Measurements from ENCODE around the gene GCFC2. TPM values are rescaled to one million over a fixed set of nuclear protein-coding genes. Genes with fewer than 3 reads are reported as not detected.

The GCFC2 gene
- total and polyA plus RNA-seq, 2 of the 13 experiments (the other 11 are each of a cell fraction or from before 2014, with no cell fraction given): 26.8 to 49.0 TPM

- TF ChIP-seq ZSCAN20 (CRISPR knock-in tag; IDR thresholded peaks at IDR 0.05; ENCODE audit: borderline replicate concordance): peak; percentile 99
- TF ChIP-seq ZBTB44 (CRISPR knock-in tag; IDR thresholded peaks at IDR 0.05): peak; percentile 98
- TF ChIP-seq, protein P1, sequence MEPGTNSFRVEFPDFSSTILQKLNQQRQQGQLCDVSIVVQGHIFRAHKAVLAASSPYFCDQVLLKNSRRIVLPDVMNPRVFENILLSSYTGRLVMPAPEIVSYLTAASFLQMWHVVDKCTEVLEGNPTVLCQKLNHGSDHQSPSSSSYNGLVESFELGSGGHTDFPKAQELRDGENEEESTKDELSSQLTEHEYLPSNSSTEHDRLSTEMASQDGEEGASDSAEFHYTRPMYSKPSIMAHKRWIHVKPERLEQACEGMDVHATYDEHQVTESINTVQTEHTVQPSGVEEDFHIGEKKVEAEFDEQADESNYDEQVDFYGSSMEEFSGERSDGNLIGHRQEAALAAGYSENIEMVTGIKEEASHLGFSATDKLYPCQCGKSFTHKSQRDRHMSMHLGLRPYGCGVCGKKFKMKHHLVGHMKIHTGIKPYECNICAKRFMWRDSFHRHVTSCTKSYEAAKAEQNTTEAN (CRISPR knock-in tag; conservative IDR thresholded peaks at IDR 0.05): peak; percentile 98
- TF ChIP-seq YY1 (IDR thresholded peaks at IDR 0.05; ENCODE audit: insufficient read depth, insufficient replicate concordance, low read depth, low read length): peak; percentile 93
- TF ChIP-seq NFE2L2 (IDR thresholded peaks at IDR 0.05; ENCODE audit: low read length): no peak
- peak; percentile 94 for TF ChIP-seq ARNTL (CRISPR knock-in tag; IDR thresholded peaks at IDR 0.05)
- TF ChIP-seq RBFOX2 (IDR thresholded peaks at IDR 0.05; ENCODE audit: low read depth, low read length): peak; percentile 100
- TF ChIP-seq TBL1XR1 (IDR thresholded peaks at IDR 0.05; ENCODE audit: borderline replicate concordance, low read length, partially characterized antibody): peak; percentile 39
- peak; percentile 93 for TF ChIP-seq ZSCAN25 (CRISPR knock-in tag; IDR thresholded peaks at IDR 0.05)
- peak; percentile 99 for TF ChIP-seq YEATS4 (CRISPR knock-in tag; IDR thresholded peaks at IDR 0.05; ENCODE audit: borderline replicate concordance)
- TF ChIP-seq HNRNPH1 (optimal IDR thresholded peaks at IDR 0.05; ENCODE audit: low read depth, low read length): no peak
- TF ChIP-seq ZNF451 (CRISPR knock-in tag; IDR thresholded peaks at IDR 0.05): peak; percentile 99
- TF ChIP-seq RXRA (CRISPR knock-in tag; IDR thresholded peaks at IDR 0.05): peak; percentile 93
- peak; percentile 97 for TF ChIP-seq ZSCAN9 (CRISPR knock-in tag; IDR thresholded peaks at IDR 0.05; ENCODE audit: borderline replicate concordance)
- peak; percentile 88 for TF ChIP-seq PTBP1 (IDR thresholded peaks at IDR 0.05; ENCODE audit: low read depth, low read length, poor library complexity, severe bottlenecking)
- TF ChIP-seq IRX3 (CRISPR knock-in tag; IDR thresholded peaks at IDR 0.05; ENCODE audit: borderline replicate concordance, low read depth): peak; percentile 99
- peak; percentile 100 for TF ChIP-seq BORCS8-MEF2B (CRISPR knock-in tag; IDR thresholded peaks at IDR 0.05)
- peak; percentile 99 for TF ChIP-seq ZFX (CRISPR knock-in tag; IDR thresholded peaks at IDR 0.05; ENCODE audit: low read depth)
- peak; percentile 91 for TF ChIP-seq GRHL1 (CRISPR knock-in tag; conservative IDR thresholded peaks at IDR 0.05)
- peak; percentile 59; the same call in 1 of the 2 replicates for TF ChIP-seq SIX4 (CRISPR knock-in tag; IDR thresholded peaks at IDR 0.05)
- TF ChIP-seq KAT8 (CRISPR knock-in tag; IDR thresholded peaks at IDR 0.05): peak; percentile 94
- TF ChIP-seq DR1 (CRISPR knock-in tag; IDR thresholded peaks at IDR 0.05): peak; percentile 95
- TF ChIP-seq THYN1 (CRISPR knock-in tag; IDR thresholded peaks at IDR 0.05; ENCODE audit: borderline replicate concordance, low read depth): peak; percentile 97
- TF ChIP-seq NRL (CRISPR knock-in tag; IDR thresholded peaks at IDR 0.05; ENCODE audit: borderline replicate concordance): peak; percentile 100
- TF ChIP-seq ZNF354B (CRISPR knock-in tag; IDR thresholded peaks at IDR 0.05): peak; percentile 94; the same call in 1 of the 2 replicates
- peak; percentile 22; the same call in 1 of the 2 replicates for TF ChIP-seq NFYB (CRISPR knock-in tag; IDR thresholded peaks at IDR 0.05)
- TF ChIP-seq ZNF781 (CRISPR knock-in tag; IDR thresholded peaks at IDR 0.05; ENCODE audit: borderline replicate concordance, not compliant biosample characterization): peak; percentile 99
These were observed at the start of gene GCFC2 (continued) for GRCh38 chr2:75710577-75711253.
